Measurements from ENCODE around the gene CSRP1.

Gene CSRP1

DNA sequence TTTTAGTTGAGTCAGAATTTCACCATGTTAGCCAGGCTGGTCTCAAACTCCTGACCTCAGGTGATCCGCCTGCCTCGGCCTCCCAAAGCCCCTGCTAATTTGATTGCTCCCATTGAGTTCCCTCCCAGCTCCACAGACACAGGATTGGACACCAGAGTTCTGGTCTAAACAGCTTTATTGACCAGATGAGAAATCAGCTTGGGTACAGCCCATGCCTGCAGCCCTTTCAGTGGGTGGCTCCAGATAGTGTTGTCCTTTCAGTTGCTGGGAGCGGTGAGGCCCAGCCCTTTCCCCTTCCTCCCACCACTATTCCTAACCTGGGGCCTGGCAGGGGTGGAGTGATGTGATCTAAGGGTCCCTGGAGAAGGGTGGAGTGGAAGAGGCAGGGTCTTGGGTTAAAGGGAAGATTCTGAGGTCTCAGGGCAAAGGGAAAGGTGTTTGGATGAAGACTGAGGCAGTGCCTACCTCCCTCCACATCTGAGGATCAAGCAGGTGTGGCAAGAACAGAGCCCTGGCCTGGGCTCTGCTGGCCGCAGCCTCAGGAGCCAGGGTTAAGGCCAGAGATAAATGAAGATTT, 23.5 kb downstream of the CSRP1 start:
- TF ChIP-seq GABPA (IDR thresholded peaks at IDR 0.05; ENCODE audit: low read depth) (no peak), SPI1 (IDR thresholded peaks at IDR 0.05; ENCODE audit: borderline replicate concordance, low read depth) (no peak), POLR2AphosphoS5 (IDR thresholded peaks at IDR 0.05; ENCODE audit: low read depth) (no peak)
- TF ChIP-seq, protein P1, sequence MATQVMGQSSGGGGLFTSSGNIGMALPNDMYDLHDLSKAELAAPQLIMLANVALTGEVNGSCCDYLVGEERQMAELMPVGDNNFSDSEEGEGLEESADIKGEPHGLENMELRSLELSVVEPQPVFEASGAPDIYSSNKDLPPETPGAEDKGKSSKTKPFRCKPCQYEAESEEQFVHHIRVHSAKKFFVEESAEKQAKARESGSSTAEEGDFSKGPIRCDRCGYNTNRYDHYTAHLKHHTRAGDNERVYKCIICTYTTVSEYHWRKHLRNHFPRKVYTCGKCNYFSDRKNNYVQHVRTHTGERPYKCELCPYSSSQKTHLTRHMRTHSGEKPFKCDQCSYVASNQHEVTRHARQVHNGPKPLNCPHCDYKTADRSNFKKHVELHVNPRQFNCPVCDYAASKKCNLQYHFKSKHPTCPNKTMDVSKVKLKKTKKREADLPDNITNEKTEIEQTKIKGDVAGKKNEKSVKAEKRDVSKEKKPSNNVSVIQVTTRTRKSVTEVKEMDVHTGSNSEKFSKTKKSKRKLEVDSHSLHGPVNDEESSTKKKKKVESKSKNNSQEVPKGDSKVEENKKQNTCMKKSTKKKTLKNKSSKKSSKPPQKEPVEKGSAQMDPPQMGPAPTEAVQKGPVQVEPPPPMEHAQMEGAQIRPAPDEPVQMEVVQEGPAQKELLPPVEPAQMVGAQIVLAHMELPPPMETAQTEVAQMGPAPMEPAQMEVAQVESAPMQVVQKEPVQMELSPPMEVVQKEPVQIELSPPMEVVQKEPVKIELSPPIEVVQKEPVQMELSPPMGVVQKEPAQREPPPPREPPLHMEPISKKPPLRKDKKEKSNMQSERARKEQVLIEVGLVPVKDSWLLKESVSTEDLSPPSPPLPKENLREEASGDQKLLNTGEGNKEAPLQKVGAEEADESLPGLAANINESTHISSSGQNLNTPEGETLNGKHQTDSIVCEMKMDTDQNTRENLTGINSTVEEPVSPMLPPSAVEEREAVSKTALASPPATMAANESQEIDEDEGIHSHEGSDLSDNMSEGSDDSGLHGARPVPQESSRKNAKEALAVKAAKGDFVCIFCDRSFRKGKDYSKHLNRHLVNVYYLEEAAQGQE (IDR thresholded peaks at IDR 0.05; ENCODE audit: insufficient replicate concordance, low read depth), result no peak
- TF ChIP-seq, protein P2, sequence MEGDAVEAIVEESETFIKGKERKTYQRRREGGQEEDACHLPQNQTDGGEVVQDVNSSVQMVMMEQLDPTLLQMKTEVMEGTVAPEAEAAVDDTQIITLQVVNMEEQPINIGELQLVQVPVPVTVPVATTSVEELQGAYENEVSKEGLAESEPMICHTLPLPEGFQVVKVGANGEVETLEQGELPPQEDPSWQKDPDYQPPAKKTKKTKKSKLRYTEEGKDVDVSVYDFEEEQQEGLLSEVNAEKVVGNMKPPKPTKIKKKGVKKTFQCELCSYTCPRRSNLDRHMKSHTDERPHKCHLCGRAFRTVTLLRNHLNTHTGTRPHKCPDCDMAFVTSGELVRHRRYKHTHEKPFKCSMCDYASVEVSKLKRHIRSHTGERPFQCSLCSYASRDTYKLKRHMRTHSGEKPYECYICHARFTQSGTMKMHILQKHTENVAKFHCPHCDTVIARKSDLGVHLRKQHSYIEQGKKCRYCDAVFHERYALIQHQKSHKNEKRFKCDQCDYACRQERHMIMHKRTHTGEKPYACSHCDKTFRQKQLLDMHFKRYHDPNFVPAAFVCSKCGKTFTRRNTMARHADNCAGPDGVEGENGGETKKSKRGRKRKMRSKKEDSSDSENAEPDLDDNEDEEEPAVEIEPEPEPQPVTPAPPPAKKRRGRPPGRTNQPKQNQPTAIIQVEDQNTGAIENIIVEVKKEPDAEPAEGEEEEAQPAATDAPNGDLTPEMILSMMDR (IDR thresholded peaks at IDR 0.05; ENCODE audit: insufficient read depth, low read length), result no peak
- H3K27me3 ChIP-seq (ENCODE audit: insufficient read depth, poor library complexity, severe bottlenecking), result peaks cover 12% of the 10 kb centered on the region
- no peak overlapping the region for H3K4me3 ChIP-seq (replicated peaks; ENCODE audit: insufficient read depth, low read length)
- DNase-seq (ENCODE audit: low read depth in 1 of 2, low spot score in 1 of 2), result no peak
- no peak overlapping the region for H3K27ac ChIP-seq (replicated peaks)

DNA sequence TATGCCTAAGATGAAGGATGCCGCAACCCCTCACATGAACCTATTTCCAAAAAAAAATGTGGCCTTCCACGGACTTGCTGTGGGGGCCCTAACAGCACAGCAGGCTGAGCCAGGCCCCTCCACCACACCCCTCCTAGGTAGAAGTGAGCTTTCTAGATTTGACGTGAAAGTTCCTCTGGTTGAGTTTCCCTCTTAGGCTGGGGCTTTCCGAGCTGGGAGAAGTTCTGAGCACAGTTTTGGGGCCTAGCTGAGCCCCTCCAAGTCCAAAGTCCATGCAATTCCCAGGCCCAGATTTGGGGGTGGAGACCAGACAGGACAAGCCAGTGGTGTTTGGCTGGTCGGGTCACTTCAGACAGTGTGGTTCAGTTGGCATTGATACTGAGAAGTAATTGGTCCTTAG, 24.2 kb downstream of the CSRP1 start:
- TF ChIP-seq, protein P2 (IDR thresholded peaks at IDR 0.05; ENCODE audit: insufficient read depth, low read length), result no peak
- TF ChIP-seq GABPA (IDR thresholded peaks at IDR 0.05; ENCODE audit: low read depth), result no peak
- TF ChIP-seq, protein P1 (IDR thresholded peaks at IDR 0.05; ENCODE audit: insufficient replicate concordance, low read depth), result no peak
- no peak for TF ChIP-seq SPI1 (IDR thresholded peaks at IDR 0.05; ENCODE audit: borderline replicate concordance, low read depth)
- TF ChIP-seq POLR2AphosphoS5 (IDR thresholded peaks at IDR 0.05; ENCODE audit: low read depth), result no peak
- no peak for DNase-seq (ENCODE audit: low read depth in 1 of 2, low spot score in 1 of 2)
- Histone ChIP-seq H3K27me3 (ENCODE audit: insufficient read depth, poor library complexity, severe bottlenecking) (peaks cover 13% of the 10 kb centered on the region), H3K4me3 (replicated peaks; ENCODE audit: insufficient read depth, low read length) (no peak overlapping the region), H3K27ac (replicated peaks) (no peak overlapping the region)

DNA sequence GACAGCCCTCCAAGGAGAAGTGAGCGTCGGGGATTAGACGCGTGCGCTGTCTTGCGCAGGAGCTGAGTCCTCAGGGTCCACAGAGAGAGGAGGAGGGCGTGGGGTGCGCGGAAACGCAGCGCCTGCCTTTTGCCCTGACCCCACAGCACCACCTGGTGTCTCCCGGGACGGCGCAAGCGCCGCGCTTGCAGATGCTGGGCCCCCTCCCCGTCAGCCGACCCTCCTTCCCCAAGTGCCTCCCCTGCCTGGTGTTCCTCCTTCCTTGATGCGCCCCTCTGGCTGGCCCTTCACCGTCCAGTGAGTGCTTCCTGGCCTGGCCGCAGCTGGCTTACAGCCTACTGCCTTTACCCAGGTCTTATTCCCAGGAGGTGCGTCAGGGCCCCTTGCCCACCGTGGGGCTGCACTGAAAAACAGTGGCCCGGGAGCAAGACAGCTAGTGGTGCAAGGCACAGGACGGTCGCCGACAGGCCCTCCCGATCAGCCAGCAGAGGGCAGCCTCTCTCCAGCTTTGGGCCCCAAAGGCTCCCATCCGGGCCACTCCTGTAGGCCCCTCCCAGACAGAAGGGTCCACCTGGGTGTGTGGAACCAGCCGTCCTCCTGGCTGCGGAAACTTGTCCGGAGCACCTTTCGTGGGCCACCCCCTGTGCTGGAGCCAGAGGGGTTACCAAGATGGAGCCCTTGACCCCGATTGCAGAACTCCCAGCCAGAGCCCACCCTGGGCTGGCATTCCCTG, 25.0 kb downstream of the CSRP1 start:
- no peak overlapping the region for H3K27ac ChIP-seq (replicated peaks)
- no peak for TF ChIP-seq POLR2AphosphoS5 (IDR thresholded peaks at IDR 0.05; ENCODE audit: low read depth)
- no peak for TF ChIP-seq SPI1 (IDR thresholded peaks at IDR 0.05; ENCODE audit: borderline replicate concordance, low read depth)
- TF ChIP-seq, protein P1 (IDR thresholded peaks at IDR 0.05; ENCODE audit: insufficient replicate concordance, low read depth), result no peak
- TF ChIP-seq, protein P2 (IDR thresholded peaks at IDR 0.05; ENCODE audit: insufficient read depth, low read length), result peak; percentile 79
- no peak for TF ChIP-seq GABPA (IDR thresholded peaks at IDR 0.05; ENCODE audit: low read depth)
- peaks cover 14% of the 10 kb centered on the region for H3K27me3 ChIP-seq (ENCODE audit: insufficient read depth, poor library complexity, severe bottlenecking)
- H3K4me3 ChIP-seq (replicated peaks; ENCODE audit: insufficient read depth, low read length), result no peak overlapping the region
- DNase-seq (ENCODE audit: low read depth in 1 of 2, low spot score in 1 of 2), result peak; percentile 47 to 77

Data from HL-60 (cell line).